GM19099 (cell line): ENCODE results near the gene SLC2A4RG.

Experiments used
- POLR2A ChIP-seq: IDR thresholded peaks from 3 replicates; pipeline ENCODE4 v1.6.1; 2011; ENCODE audit warnings: low read depth; ENCODE audit not compliant: insufficient read length; ENCODE audit errors: extremely low read depth

SLC2A4RG gene

GRCh38 chr20:63741676-63742380 is 2.3 kb downstream of the SLC2A4RG start:
- no peak for TF ChIP-seq POLR2A

DNA sequence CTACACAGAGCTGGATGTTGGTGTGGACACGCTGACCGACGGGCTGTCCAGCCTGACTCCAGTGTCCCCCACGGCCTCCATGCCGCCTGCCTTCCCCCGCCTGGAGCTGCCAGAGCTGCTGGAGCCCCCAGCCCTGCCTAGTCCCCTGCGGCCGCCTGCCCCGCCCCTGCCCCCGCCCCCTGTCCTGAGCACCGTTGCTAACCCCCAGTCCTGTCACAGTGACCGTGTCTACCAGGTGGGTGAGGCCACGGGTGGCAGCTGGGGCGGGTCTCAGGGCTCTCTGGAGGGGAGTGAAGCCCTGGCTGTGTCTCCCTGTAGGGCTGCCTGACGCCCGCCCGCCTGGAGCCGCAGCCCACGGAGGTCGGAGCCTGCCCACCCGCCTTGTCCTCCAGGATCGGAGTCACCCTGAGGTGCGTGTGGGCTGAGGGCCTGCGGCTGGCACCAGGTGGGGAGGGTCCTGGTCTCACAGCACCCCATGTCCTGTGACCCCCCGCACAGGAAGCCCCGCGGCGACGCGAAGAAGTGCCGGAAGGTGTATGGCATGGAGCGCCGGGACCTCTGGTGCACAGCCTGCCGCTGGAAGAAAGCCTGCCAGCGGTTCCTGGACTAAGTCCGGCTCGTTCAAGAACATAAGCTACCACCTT is 2.9 kb downstream of the SLC2A4RG start:
- no peak for TF ChIP-seq POLR2A

DNA sequence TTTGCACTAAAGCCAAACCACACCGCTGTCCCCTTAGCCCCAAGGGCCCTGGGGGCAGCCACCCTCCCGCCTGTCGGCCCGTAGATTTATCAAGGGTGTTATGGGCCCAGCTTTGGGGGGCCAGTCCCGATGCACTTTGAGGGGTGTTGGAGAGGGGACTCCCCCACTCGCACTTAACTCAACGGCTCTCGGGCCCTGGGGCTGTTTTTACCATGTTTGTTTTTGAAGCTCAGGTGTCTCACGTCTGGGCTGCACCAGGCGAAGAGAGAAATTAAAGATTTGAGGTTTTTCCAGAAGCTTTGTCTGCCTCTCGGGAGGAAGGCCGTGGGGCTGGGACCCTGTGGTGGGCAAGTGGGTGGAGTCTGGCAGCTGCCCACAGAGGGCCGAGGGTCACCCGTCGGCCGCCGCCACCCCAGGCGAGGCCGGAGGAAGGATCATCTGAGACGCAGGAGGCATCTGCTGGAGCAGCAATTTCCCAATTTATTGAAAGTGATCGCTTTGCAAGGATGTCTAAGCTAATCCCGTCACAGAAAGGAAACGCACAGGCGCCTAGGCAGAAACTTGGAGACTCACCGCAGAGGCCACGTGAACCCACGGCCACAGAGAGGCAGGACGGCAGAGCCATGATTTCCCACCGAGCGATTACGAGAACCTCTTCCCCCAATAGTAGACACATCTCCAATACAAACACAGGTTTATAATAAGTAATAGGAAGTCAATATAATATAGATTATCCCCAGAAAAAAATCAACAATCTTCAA is 3.8 kb downstream of the SLC2A4RG start:
- TF ChIP-seq POLR2A: no peak

GRCh38 chr20:63744158-63744557 is 4.6 kb downstream of the SLC2A4RG start:
- TF ChIP-seq POLR2A: no peak

- no peak for TF ChIP-seq POLR2A
Measured at GRCh38 chr20:63744574-63745423, 5.2 kb downstream of the SLC2A4RG start.

- TF ChIP-seq POLR2A: no peak
Measured at GRCh38 chr20:63745424-63745805, 5.8 kb downstream of the SLC2A4RG start.

DNA sequence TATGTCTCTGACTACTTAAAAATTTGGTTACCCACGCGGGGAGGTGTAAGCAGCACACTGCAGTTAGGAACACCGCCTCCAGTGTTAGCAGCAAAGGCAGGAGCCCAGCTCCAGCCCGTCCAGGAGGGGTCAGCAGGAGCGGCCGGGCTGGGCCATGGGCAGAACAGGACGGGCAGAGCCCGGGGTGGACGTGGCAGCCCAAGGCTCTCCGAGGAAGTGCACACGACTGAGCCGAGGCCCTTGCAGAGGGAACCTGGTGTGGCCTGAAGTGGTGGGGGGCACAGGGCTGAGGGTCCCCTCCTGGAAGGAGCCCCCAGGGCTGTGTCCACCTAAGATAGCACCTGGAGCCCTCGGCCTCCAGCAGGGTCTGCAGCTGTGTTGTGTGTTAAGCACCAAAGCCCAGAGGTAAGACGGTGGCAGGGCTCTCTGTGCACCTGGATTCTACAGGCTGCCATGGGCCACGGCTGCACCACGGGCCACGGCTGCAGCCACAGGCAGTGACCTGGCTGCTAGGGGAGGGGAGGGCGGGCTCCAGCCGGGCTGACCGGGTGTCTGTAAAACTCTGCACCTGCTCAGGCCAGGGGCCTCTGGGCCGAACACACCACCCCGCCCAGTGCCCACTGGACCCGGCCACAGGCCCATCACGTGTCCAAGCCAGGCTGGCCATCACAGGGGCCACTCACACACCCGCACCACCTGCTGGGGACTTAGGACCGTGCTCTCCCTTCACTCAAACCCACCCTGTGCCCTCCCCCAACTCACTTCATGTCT is 6.6 kb downstream of the SLC2A4RG start:
- no peak for TF ChIP-seq POLR2A

DNA sequence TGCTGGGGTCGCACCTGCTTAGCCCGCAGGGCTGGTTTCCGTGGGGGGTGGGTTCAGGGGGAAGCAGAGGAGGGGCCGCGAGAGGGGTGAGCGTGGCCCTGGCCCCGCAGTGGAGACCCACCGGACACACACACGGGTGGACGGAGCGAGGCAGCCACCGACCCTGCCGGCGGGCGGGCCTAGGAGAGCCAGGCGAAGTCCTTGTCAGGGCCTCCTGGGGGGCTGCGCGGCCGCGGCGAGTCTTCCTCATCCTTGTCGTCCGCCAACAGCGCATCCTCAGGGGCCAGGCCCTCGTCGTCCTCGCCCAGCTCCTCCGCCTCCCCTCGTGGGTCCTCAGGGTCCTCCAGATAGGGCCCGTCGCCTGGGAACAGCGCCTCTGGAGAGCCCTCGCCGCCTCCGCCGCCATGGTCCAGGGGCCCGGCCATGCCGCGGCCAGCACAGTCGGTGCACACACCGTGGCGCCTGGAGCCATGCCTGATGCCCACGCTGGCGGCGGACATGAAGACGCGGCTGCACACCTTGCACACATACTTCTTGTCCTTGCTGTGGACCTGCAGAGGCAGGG is 7.3 kb downstream of the SLC2A4RG start:
- no peak for TF ChIP-seq POLR2A

GRCh38 chr20:63747622-63748069 is 8.1 kb downstream of the SLC2A4RG start:
- TF ChIP-seq POLR2A: no peak

GRCh38 chr20:63748070-63748933 is 8.7 kb downstream of the SLC2A4RG start:
- no peak for TF ChIP-seq POLR2A

DNA sequence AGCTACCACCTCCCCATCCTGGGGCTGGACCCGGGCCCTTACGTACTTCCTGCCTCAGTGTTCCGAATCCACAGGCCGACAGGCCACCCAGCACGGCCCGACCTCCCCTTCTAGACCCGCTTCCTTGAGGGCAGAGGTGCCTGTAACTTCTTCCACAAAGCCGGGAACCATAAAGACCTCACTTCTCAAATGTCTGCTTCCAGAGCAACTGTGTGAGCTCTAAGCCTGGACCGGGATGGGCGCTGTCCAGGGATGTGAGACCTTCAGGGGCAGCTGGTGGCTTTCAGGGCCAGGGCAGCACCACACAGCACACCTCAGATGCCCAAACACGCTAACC is 9.3 kb downstream of the SLC2A4RG start:
- no peak for TF ChIP-seq POLR2A

DNA sequence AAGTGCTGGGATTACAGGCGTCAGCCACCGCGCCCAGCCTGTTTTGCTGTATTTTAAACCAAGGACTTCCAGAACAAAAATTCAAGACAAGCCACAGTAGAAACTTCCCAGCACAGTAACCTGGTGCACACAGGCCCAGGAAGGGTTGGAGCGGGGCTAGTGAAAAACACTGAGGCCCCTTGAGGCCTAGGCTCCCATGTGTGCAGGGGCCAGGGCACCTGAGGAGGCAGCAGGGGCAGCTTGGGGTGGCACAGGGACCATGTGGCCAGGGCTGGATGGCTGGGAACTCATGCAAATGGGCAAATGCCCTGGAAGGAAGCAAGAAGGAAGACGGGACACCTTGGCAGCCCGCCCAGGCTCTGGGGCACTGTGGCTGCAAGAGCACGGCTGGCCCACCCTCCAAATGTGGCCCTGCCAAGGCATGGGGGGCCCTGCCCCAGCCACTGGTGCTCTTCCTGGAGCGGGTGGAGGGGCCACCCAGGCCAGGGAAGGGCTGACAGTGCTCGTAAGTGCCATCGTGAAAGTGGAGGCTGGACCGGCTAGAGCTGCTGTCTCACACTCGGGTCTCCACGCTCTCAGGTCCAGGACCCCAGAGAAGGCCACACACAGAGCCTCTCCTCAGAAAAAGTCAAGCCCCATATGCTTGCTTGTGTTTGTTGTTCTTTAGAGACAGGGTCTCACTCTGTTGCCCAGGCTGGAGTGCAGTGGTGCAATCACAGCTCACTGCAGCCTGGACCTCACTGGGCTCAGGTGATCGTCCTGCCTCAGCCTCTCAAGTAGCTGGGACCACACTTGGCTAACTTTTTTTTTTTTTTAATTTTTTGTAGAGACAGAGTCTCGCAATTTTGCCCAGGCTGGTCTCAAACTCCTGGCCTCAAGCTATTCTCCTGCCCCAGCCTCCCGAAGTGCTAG is 10.3 kb downstream of the SLC2A4RG start:
- no peak for TF ChIP-seq POLR2A
